HepG2 (cell line): ENCODE measurements around the gene TEX30. TPM values are rescaled to one million over a fixed set of nuclear protein-coding genes. Genes with fewer than 3 reads are reported as not detected.
A peak's percentile ranks its signal among the peaks of the same experiment; 100 is the strongest.

Source experiments
- CTCF ChIP-seq: sonication (generic); formaldehyde crosslinking; IDR thresholded peaks from 2 replicates; pipeline ENCODE4 v1.5.0; 2020; ENCODE audit warnings: mild to moderate bottlenecking, missing genetic modification reagents, moderate library complexity
- FOXP4 ChIP-seq: sonication (generic); formaldehyde crosslinking; IDR thresholded peaks from 2 replicates; pipeline ENCODE4 v1.4.0; 2020; ENCODE audit warnings: missing genetic modification reagents
- HCFC1 ChIP-seq: fragments of 150-350 bp; IDR thresholded peaks from 2 replicates; pipeline ENCODE4 v1.6.1; 2014; ENCODE audit warnings: low read depth, low read length
- HMG20B ChIP-seq: conservative IDR thresholded peaks from 2 replicates; pipeline ENCODE4 v1.6.1; 2016; ENCODE audit warnings: missing genetic modification reagents, missing compliant biosample characterization
- NKX3-1 ChIP-seq: sonication (generic); formaldehyde crosslinking; IDR thresholded peaks from 2 replicates; pipeline ENCODE4 v1.5.0; 2020; ENCODE audit warnings: missing genetic modification reagents
- POLR2AphosphoS5 ChIP-seq: IDR thresholded peaks from 2 replicates; pipeline ENCODE4 v1.6.1; 2012; ENCODE audit warnings: low read depth, low read length
- THAP9 ChIP-seq: sonication (generic); formaldehyde crosslinking; IDR thresholded peaks from 2 replicates; pipeline ENCODE4; 2020; ENCODE audit warnings: missing genetic modification reagents, mild to moderate bottlenecking, borderline replicate concordance
- XRCC5 ChIP-seq: fragments of 200-400 bp; formaldehyde crosslinking; optimal IDR thresholded peaks from 2 replicates; pipeline ENCODE3; 2017; ENCODE audit warnings: mild to moderate bottlenecking, low read length
- ZNF143 ChIP-seq: sonication (generic); formaldehyde crosslinking; IDR thresholded peaks from 2 replicates; pipeline ENCODE4 v1.4.0; 2020; ENCODE audit warnings: missing genetic modification reagents
- ZNF253 ChIP-seq: sonication (generic); formaldehyde crosslinking; IDR thresholded peaks from 2 replicates; pipeline ENCODE4 v1.8.0; 2022; ENCODE audit warnings: mild to moderate bottlenecking, missing genetic modification reagents, borderline replicate concordance
- ZNF563 ChIP-seq: sonication (generic); formaldehyde crosslinking; IDR thresholded peaks from 2 replicates; pipeline ENCODE4 v1.8.0; 2022; ENCODE audit warnings: mild to moderate bottlenecking, moderate library complexity, missing genetic modification reagents
- ZNF878 ChIP-seq: sonication (generic); formaldehyde crosslinking; IDR thresholded peaks from 2 replicates; pipeline ENCODE4 v1.8.1; 2023; ENCODE audit warnings: mild to moderate bottlenecking, missing genetic modification reagents, moderate library complexity
- ZSCAN22 ChIP-seq: sonication (generic); formaldehyde crosslinking; IDR thresholded peaks from 2 replicates; pipeline ENCODE4 v1.4.0; 2020; ENCODE audit warnings: mild to moderate bottlenecking, missing genetic modification reagents
- polyA plus RNA-seq, 8 experiments: library from polyadenylated mRNA; depleted of rRNA in 3 of 8; stranded (reverse) in 7 of 8; unstranded in 1 of 8; fragments of >200 nt; fragmentation: Illumina TruSeq in 4 of 8; extraction: Trizol in 4 of 8; gene quantifications; 2 replicates each; pipeline versions ENCODE4 v1.2.1 to v1.2.3, GENCODE V29; 2011 to 2016; ENCODE audit warnings: low read depth in 4 of 8, missing spikeins in 1 of 8, mixed read lengths in 1 of 8; ENCODE audit not compliant: insufficient read depth in 1 of 8
- total RNA-seq, 5 experiments: library from RNA; depleted of rRNA; stranded (reverse); fragments of >200 nt; fragmentation: Illumina TruSeq; extraction: Trizol; gene quantifications; 2 replicates each; pipeline ENCODE4 v1.2.3, GENCODE V29; 2016; ENCODE audit warnings: low read depth in 1 of 5
- TF ChIP-seq, protein P1 (sequence below): IDR thresholded peaks from 2 replicates; pipeline ENCODE4 v1.6.1; 2018; ENCODE audit warnings: missing genetic modification reagents
- TF ChIP-seq, protein P2 (sequence below): sonication (generic); formaldehyde crosslinking; IDR thresholded peaks from 2 replicates; pipeline ENCODE4 v1.4.0; 2020; ENCODE audit warnings: mild to moderate bottlenecking, missing genetic modification reagents
- TF ChIP-seq, protein P3 (sequence below): sonication (generic); formaldehyde crosslinking; IDR thresholded peaks from 2 replicates; pipeline ENCODE4 v1.8.1; 2023; ENCODE audit warnings: mild to moderate bottlenecking, missing genetic modification reagents
- TF ChIP-seq, protein P4 (sequence below): sonication (generic); formaldehyde crosslinking; IDR thresholded peaks from 2 replicates; pipeline ENCODE4 v1.8.0; 2022; ENCODE audit warnings: missing genetic modification reagents, low read depth, mild to moderate bottlenecking, borderline replicate concordance

The TEX30 gene
- total and polyA plus RNA-seq, 2 of the 13 experiments (the other 11 are each of a cell fraction or from before 2014, with no cell fraction given), result 0.60 to 1.2 TPM

DNA sequence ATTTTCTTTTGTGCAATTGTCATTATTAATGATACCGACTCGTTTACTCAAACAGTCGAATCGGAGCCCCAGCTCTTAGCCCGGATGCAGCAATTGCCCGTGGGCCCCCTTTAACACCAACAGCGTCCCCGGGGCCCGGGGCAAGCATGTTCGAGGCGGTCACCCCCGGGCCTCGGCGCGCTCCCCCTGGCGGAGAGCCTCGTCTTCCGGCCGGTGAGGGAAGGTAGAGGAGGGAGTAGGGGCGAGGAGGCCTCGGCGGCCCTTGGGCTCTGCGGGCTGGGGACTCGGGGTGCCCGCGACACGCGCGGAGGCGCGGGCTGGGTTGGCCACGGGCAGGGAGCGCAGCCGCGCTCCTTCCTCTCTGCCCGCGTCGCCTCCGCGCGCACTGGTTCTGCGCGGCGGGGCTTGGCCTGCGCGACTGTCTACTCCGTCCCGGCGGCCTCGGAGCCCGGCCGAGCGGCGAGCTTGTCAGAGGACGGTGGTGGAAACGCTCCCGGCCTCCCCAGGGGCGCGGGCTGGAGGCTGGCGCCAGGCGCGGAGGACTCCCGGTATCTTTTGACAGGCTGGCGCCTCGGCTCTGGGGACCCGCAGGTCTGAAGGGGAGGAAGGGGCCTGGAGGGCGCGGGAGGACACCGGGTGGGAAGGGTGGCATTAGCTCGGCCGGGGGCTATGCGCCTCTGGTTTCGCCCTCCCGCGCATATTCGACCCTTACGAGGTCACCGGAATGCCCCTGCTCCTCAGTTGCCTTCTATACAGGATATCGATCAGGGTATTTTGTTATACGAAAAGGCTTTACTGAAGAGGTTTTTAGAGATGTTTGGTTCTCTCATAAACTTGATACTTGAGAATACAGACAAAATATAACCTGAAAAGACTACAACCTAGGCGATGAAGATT lies 26.8 kb upstream of the TEX30 start (continued):
- TF ChIP-seq, protein P1, sequence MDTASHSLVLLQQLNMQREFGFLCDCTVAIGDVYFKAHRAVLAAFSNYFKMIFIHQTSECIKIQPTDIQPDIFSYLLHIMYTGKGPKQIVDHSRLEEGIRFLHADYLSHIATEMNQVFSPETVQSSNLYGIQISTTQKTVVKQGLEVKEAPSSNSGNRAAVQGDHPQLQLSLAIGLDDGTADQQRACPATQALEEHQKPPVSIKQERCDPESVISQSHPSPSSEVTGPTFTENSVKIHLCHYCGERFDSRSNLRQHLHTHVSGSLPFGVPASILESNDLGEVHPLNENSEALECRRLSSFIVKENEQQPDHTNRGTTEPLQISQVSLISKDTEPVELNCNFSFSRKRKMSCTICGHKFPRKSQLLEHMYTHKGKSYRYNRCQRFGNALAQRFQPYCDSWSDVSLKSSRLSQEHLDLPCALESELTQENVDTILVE (CRISPR knock-in tag), result peak; percentile 39
- TF ChIP-seq, protein P2, sequence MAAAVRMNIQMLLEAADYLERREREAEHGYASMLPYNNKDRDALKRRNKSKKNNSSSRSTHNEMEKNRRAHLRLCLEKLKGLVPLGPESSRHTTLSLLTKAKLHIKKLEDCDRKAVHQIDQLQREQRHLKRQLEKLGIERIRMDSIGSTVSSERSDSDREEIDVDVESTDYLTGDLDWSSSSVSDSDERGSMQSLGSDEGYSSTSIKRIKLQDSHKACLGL (CRISPR knock-in tag), result peak; percentile 39; the same call in 1 of the 2 replicates
- peak; percentile 85 for TF ChIP-seq XRCC5
- TF ChIP-seq, protein P3, sequence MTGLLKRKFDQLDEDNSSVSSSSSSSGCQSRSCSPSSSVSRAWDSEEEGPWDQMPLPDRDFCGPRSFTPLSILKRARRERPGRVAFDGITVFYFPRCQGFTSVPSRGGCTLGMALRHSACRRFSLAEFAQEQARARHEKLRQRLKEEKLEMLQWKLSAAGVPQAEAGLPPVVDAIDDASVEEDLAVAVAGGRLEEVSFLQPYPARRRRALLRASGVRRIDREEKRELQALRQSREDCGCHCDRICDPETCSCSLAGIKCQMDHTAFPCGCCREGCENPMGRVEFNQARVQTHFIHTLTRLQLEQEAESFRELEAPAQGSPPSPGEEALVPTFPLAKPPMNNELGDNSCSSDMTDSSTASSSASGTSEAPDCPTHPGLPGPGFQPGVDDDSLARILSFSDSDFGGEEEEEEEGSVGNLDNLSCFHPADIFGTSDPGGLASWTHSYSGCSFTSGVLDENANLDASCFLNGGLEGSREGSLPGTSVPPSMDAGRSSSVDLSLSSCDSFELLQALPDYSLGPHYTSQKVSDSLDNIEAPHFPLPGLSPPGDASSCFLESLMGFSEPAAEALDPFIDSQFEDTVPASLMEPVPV (CRISPR knock-in tag), result 0 out of 2 replicates have a peak, but pooled peaks have one; percentile 58
- no peak for TF ChIP-seq THAP9 (CRISPR knock-in tag)
- TF ChIP-seq FOXP4 (CRISPR knock-in tag), result 0 out of 2 replicates have a peak, but pooled peaks have one; percentile 29
- TF ChIP-seq HMG20B (CRISPR knock-in tag), result no peak
- peak; percentile 85 for TF ChIP-seq ZNF563 (CRISPR knock-in tag)
- no peak for TF ChIP-seq ZNF253 (CRISPR knock-in tag)
- peak; percentile 89 for TF ChIP-seq CTCF (CRISPR knock-in tag)
- no peak; the same call in 1 of the 2 replicates for TF ChIP-seq NKX3-1 (CRISPR knock-in tag)
- peak; percentile 36; the same call in 1 of the 2 replicates for TF ChIP-seq POLR2AphosphoS5
- TF ChIP-seq ZNF878 (CRISPR knock-in tag), result peak; percentile 63; the same call in 1 of the 2 replicates
- TF ChIP-seq, protein P4, sequence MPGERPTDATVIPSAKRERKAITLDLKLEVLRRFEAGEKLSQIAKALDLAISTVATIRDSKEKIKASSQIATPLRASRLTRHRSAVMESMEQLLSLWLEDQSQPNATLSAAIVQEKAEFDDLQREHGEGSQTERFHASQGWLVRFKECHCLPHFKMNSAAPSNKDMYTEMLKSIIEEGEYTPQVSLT, result no peak
- TF ChIP-seq ZSCAN22, result 0 out of 2 replicates have a peak, but pooled peaks have one; percentile 35
- TF ChIP-seq HCFC1, result no peak
- TF ChIP-seq ZNF143 (CRISPR knock-in tag), result peak; percentile 38
